Smooth muscle cell (in vitro differentiated cells): ENCODE results near the gene LRRIQ1. TPM values are rescaled to one million over a fixed set of nuclear protein-coding genes. Genes with fewer than 3 reads are reported as not detected.

Source experiments
- DNase-seq: peaks from one replicate; lab custom pipeline; 2025; ENCODE audit not compliant: unreplicated experiment; lab: John Stamatoyannopoulos, UW
- H2AFZ ChIP-seq: fragments of 200-600 bp; sonication (generic); 2 replicates; pipeline ENCODE4 v1.6.0; 2016; ENCODE audit warnings: antibody characterized with exemption, low read depth, mild to moderate bottlenecking
- H3F3A ChIP-seq: fragments of 200-600 bp; sonication (generic); 2 replicates; pipeline ENCODE4 v1.6.0; 2017; ENCODE audit warnings: antibody characterized with exemption, low read depth
- H3K27ac ChIP-seq: fragments of 200-600 bp; sonication (generic); 2 replicates; pipeline ENCODE4 v1.5.1; 2016; ENCODE audit warnings: low read depth, mild to moderate bottlenecking
- H3K27me3 ChIP-seq: fragments of 200-600 bp; sonication (generic); 2 replicates; pipeline ENCODE4 v1.6.1; 2016; ENCODE audit warnings: low read depth, mild to moderate bottlenecking
- H3K36me3 ChIP-seq: fragments of 200-600 bp; sonication (generic); 2 replicates; pipeline ENCODE4 v1.5.1; 2016; ENCODE audit warnings: low read depth
- H3K4me1 ChIP-seq: fragments of 200-600 bp; sonication (generic); 2 replicates; pipeline ENCODE4 v1.5.1; 2016; ENCODE audit warnings: low read depth
- H3K4me2 ChIP-seq: fragments of 200-600 bp; sonication (generic); 2 replicates; pipeline ENCODE4 v1.6.0; 2016; ENCODE audit warnings: mild to moderate bottlenecking
- H3K4me3 ChIP-seq: fragments of 200-600 bp; sonication (generic); 2 replicates; pipeline ENCODE4 v1.5.1; 2016; ENCODE audit warnings: mild to moderate bottlenecking
- H3K79me2 ChIP-seq: fragments of 200-600 bp; sonication (generic); 2 replicates; pipeline ENCODE4 v1.6.0; 2016; ENCODE audit warnings: low read depth, mild to moderate bottlenecking
- H3K9ac ChIP-seq: fragments of 200-600 bp; sonication (generic); 2 replicates; pipeline ENCODE4 v1.6.0; 2016; ENCODE audit warnings: low read depth
- H3K9me3 ChIP-seq: fragments of 200-600 bp; sonication (generic); replicated peaks from 2 replicates; pipeline ENCODE4 v1.5.1; 2016; ENCODE audit warnings: low read depth
- H4K20me1 ChIP-seq: fragments of 200-600 bp; sonication (generic); 2 replicates; pipeline ENCODE4 v1.6.0; 2016; ENCODE audit warnings: low read depth
- WGBS: methylation state at CpG from one replicate; pipeline ENCODE4 v1.1.7; 2016; ENCODE audit warnings: low lambda C conversion rate; 5-methylcytosine and 5-hydroxymethylcytosine counted together
- polyA plus RNA-seq: library from polyadenylated mRNA; unstranded; fragments of >200 nt; fragmentation: Nextera tagmentation; extraction: Ambion mirVana; gene quantifications from 2 replicates; pipeline ENCODE4 v1.2.1, GENCODE V29; 2016
- total RNA-seq: library from RNA; depleted of rRNA; stranded (reverse); fragments of >200 nt; gene quantifications from 2 replicates; pipeline ENCODE4 v1.2.3, GENCODE V29; 2014
- TF ChIP-seq, protein P1 (sequence below): fragments of 200-600 bp; sonication (generic); IDR thresholded peaks from 2 replicates; pipeline ENCODE4 v1.5.1; 2017; ENCODE audit warnings: borderline replicate concordance, mild to moderate bottlenecking, antibody characterized with exemption; ENCODE audit not compliant: insufficient read depth, poor library complexity, severe bottlenecking

Gene LRRIQ1
- total and polyA plus RNA-seq, 2 experiments from 2014 or later: 1.3 TPM

DNA sequence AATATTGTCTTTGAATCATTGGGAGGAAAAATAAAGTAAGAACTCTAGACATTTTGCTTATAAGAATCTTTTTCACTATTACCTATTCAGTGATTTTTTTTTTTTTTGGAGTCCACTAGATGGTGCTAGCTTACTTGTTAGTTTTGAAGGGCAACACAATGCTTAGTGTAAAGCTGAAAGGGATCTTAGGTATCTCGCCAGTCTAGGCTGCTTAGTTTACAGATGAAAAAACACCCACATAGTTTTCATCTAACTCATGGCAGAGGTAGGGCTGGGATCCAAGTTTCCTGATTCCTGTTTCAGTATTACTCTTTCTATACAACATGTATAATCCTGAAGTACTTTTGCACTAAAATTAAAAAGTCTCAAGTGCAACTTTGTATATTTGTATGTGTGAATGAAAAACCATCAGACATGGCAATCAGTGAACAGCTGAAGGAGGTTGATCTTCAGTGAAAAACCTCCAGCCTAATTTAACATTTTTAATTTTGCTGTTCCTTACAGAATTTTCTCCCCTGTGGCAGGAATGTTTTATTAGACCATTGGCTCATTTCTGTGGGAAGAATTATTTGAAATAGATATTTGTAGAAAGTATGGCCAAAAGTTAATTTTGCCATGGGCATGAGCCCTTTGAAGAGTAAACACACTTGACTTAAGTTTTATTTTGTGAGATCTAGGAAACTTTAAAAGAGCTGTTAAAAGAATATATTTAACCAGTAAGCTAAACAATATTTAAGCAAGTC lies 40.7 kb downstream of the LRRIQ1 start:
- H4K20me1 ChIP-seq: no peaks in the 10 kb centered on the region
- no peak for DNase-seq
- H3K4me2 ChIP-seq: peak overlapping the region; percentile 7
- H2AFZ ChIP-seq: peak overlapping the region; percentile 12
- no peaks in the 10 kb centered on the region for H3F3A ChIP-seq
- TF ChIP-seq, protein P1, sequence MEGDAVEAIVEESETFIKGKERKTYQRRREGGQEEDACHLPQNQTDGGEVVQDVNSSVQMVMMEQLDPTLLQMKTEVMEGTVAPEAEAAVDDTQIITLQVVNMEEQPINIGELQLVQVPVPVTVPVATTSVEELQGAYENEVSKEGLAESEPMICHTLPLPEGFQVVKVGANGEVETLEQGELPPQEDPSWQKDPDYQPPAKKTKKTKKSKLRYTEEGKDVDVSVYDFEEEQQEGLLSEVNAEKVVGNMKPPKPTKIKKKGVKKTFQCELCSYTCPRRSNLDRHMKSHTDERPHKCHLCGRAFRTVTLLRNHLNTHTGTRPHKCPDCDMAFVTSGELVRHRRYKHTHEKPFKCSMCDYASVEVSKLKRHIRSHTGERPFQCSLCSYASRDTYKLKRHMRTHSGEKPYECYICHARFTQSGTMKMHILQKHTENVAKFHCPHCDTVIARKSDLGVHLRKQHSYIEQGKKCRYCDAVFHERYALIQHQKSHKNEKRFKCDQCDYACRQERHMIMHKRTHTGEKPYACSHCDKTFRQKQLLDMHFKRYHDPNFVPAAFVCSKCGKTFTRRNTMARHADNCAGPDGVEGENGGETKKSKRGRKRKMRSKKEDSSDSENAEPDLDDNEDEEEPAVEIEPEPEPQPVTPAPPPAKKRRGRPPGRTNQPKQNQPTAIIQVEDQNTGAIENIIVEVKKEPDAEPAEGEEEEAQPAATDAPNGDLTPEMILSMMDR: peak; percentile 48
- no peaks in the 10 kb centered on the region for H3K27me3 ChIP-seq
- no peaks in the 10 kb centered on the region for H3K4me1 ChIP-seq
- H3K4me3 ChIP-seq: no peak overlapping the region
- H3K79me2 ChIP-seq: no peaks in the 10 kb centered on the region
- no peak overlapping the region for H3K9ac ChIP-seq
- H3K9me3 ChIP-seq: no peaks in the 10 kb centered on the region
- no peaks in the 10 kb centered on the region for H3K36me3 ChIP-seq
- no peak overlapping the region for H3K27ac ChIP-seq
- WGBS: 0% methylated on average over 1 of the region's 1 CpG

DNA sequence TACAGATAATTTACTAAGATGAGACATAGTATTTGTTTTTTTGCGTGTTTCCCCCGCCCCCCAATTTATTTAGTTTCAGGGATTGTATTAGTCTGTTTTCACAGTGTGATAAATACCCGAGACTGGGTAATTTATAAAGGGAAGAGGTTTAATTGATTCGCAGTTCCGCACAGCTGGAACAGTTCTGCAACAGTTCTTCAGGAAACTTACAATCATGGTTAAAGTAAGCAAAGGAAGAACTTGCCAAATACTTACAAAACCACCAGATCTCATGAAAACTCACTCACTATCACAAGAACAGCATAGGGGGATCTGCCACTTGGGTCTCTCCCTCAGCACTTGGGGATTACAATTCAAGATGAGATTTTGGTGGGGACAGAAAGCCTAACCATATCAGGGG lies 48.9 kb downstream of the LRRIQ1 start:
- Histone ChIP-seq H3K4me3 (no peak overlapping the region), H3K79me2 (no peaks in the 10 kb centered on the region), H2AFZ (no peak overlapping the region), H3F3A (no peaks in the 10 kb centered on the region), H3K27me3 (no peaks in the 10 kb centered on the region), H3K27ac (no peak overlapping the region), H3K9me3 (no peaks in the 10 kb centered on the region), H4K20me1 (no peaks in the 10 kb centered on the region), H3K4me1 (no peaks in the 10 kb centered on the region), H3K36me3 (no peaks in the 10 kb centered on the region), H3K9ac (no peak overlapping the region), H3K4me2 (no peak overlapping the region)
- TF ChIP-seq, protein P1: no peak
- 92% methylated on average over 5 of the region's 5 CpGs for WGBS
- DNase-seq: no peak

GRCh38 chr12:85089792-85090191 lies 53.6 kb downstream of the LRRIQ1 start:
- Histone ChIP-seq H3K27me3 (no peaks in the 10 kb centered on the region), H3K36me3 (no peaks in the 10 kb centered on the region), H3K4me1 (no peaks in the 10 kb centered on the region), H3K27ac (no peak overlapping the region), H2AFZ (no peak overlapping the region), H3K9ac (no peak overlapping the region), H3K4me2 (no peak overlapping the region), H3F3A (no peaks in the 10 kb centered on the region), H3K4me3 (no peak overlapping the region), H4K20me1 (no peaks in the 10 kb centered on the region), H3K9me3 (no peaks in the 10 kb centered on the region), H3K79me2 (no peaks in the 10 kb centered on the region)
- TF ChIP-seq, protein P1: no peak
- no peak for DNase-seq
- 67% methylated on average over 5 of the region's 5 CpGs for WGBS
